ENCODE data around the gene SPATA2.
"Not testable (repeated sequence)": the region's sequence is repeated elsewhere in the genome, so short reads cannot be mapped to it uniquely, and the experiment has no call there.

The SPATA2 gene

DNA sequence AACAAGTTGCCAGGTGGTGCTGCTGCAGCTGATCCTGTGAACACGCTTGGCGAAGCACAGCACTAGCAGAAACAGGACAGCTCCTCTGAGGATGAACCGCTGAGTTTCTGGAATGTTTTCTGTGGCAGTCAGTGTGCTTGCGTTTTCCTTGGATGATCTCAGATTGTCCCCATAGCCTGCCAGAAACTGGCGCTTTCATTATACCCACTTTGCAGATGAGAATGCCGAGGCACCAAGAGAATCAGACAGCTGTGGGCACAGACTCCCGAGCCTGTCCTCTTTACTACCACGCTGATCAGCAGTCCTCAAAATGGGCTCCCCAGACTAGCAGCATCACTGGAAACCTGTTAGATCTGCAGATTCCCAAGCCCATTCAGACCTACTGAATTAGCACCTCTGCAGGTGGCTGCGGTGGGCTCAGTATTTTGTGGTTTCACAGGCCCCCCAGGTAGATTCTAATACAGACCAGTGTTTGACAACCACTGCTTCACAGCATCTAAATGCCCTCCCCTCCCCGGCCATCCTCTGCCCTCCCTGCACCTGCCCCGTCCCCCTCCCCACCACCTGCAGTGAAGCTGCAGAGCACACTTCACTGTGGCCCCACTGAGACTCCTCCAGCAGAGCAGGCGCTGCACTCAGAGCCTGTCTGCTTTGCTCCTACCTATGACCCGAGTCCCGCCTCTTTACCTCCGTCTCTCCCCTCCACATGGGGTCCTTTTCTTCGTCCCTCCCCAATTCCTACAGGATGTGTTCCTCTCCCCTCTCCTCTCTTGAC, 29.6 kb downstream of the SPATA2 start:
- no peak for DNase-seq (ENCODE audit: low read depth, low spot score)

DNA sequence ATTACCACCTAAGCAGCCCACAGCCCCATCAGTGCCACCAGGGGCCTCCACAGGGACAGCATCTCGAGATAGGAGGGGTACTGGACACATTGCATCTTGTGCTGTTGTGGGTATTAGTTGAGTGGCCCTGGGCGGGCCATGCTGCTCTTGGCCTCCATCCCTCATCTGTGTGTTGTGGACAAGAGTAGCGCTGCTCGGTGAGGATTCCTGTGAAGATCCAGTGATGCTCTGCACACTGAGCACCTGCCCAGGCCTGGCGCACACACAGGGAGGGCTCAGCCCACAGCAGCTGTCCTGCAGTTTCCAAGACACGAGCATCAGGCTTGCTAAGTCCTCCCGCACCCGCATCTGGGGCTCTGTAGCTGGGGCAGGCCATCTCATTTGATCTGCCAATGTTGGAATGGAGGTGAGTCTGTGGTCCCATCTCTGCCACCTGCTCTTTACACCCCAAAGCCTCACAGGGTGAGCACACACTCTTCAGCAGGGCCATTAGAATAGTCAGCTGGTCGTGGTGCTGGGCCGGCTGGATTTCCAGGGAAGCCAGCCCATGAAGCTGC, 32.0 kb downstream of the SPATA2 start:
- DNase-seq (ENCODE audit: low read depth, low spot score), result no peak

DNA sequence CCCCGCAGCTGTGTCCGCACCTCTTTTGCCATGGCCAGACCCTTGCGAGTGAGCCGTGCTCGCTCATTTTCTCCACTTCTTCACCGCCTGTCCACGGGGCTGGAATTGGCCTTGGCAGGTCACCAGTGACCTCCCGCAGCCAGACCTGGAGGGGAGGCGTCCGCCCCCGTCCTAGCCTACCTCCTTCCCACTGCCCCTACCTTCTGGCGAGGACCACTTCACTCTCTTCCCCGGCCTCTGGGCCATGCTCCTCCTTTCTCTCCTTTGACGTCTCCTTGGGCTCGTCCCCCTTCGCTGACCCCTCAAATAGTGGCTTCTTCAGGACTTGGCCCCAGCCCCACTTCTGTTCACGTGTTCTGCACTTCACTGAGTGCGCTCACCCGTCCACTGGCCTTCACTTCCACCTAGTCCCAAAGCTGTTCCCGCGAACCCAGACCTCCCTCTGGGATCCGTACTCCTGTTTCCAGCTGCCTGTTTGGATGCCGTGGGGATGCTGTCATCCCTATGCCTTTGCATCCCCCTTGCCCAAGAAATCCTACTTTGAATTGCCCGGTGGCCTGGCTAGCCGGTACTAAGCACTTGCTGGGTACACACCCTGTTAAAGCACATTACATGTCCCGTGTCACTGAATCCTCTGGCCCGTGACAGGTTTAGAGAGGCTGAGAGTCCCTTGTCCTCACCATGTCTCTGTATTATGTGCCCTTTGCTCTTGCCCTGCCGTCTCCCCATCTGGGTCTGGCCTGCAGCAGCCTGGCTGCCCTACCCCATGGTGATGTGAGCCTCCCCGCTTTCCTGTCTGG, 33.0 kb downstream of the SPATA2 start:
- DNase-seq (ENCODE audit: low read depth, low spot score), result no peak

DNA sequence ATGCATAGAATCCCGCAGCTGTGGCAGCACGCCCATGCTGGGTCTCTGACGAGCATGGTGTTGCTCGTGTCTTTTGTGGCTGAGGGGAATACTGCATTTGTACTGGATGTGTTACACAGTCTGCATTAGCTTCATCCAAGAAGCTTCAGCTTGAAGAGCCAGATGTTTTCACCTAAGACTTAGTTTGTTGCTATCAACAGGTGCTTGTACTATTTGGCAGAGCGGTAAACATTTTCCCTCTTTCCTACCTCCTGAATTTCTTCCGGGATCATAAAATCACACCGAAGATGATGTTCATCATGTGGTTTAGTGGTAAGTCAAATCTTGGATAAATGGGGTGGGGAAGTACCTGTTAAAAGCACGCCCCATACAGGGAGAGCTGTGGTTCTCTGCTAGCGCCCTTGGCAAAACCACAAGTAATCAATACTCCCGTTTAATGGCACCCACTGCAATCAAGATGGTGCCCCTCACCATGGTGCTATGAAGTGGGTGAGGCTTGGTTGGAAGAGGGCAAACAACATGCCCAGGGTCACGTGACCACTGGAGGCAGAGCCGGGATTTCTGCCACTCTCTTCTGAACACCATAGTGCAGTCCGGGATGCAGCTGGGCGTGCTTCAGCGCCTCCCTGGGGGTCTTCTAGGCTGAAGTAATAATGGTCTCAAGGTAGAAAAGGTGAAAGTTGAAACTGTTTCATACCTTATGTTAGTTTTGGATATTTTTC, 34.4 kb downstream of the SPATA2 start:
- no peak for DNase-seq (ENCODE audit: low read depth, low spot score)

DNA sequence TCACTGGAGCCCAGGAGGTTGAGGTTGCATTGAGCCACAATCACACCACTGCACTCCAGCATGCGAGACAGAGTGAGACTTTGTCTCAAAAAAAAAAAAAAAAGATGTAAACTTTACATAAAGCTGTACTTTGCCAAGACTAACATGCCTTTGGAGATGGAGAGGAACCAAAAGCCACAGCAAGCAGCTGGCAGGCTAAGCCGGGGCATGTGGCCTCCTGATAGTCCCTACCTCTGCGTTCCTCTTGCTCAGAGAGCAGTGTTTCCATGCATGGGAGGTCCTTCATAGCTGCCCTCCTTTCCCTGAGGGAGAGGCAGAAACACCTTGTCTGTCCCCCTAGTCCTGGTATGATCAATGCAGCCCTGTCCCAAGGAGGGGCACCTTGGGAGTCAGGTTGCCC, 35.2 kb downstream of the SPATA2 start:
- no peak for DNase-seq (ENCODE audit: low read depth, low spot score)

DNA sequence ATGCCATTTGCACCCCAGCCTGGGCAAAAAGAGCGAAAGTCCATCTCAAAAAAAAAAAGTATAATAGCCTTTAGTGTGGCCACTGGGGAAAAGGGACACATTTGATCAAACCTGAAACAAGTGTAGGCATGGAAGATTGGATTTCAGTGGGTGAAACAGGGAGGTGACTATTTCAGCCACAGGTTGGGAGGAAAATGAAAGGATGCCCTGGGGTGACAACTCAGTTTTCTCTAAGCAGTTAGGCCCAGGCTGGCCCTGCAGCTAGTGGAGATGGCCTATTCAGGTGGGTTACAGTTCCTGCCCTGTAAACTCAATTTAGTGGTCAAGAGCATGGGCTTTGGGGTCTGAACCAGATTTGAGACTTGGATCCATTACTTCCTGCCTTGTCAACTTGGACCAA, 36.4 kb downstream of the SPATA2 start:
- DNase-seq (ENCODE audit: low read depth, low spot score), result no peak

DNA sequence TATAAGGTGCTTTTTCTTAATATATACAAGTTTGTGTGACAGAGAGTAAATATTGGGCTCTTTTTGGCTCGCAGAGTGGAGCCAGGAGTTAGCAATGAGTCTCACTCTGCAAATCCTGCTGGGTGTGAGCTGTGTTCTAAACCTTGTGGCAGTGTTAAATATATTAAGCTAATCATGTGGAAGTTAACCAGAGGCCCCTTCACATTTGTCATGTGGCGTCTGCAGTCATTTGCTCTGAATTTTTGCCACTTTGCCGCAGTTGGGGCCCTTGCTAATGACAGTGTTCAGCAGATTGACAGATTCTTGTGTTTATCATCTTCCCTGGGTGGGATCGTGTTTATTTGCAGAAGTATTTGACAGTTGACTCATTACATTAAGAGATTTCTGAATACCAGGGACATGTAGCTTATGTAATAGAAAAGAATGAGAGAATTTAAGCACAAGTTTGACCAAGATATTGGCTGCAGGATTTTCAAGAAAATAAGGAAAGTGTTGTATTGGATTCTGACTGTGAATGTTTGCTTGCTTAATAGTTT, 37.9 kb downstream of the SPATA2 start:
- DNase-seq (ENCODE audit: low read depth, low spot score), result no peak

DNA sequence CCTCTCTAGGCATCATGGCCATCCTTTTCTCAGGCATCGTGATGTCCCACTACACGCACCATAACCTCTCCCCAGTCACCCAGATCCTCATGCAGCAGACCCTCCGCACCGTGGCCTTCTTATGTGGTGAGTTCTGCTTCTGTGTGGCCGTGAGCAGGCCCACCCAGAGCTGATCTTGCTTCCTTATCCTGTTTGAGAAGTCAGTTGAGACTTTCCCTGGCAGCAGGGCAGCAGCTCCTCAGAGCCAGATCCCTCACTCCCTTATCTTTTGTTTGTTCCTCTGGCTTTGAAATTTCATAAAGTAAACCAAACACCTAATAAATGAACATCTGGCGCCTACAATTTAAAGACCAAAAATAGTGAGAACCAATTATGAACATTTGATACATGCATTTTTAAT, 40.6 kb downstream of the SPATA2 start:
- no peak for DNase-seq (ENCODE audit: low read depth, low spot score)

DNA sequence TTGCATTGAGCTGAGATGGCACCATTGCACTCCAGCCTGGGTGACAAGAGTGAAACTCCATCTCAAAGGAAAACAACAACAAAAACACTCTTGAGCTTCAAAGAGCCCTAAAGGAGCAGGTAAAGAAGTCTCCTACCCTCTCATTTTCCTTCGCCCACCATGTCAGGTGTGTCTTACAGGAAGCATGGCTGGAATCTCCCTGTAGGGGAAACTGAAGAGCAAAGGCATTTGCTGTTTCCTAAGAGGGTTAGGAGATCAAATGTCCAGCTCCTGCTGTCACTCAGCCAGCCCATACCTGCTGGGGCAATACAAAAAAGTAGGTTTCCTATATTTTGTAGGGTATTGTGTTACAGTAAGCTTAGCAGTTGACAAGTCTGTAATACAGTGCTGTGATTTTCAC, 43.3 kb downstream of the SPATA2 start:
- DNase-seq (ENCODE audit: low read depth, low spot score), result no peak

DNA sequence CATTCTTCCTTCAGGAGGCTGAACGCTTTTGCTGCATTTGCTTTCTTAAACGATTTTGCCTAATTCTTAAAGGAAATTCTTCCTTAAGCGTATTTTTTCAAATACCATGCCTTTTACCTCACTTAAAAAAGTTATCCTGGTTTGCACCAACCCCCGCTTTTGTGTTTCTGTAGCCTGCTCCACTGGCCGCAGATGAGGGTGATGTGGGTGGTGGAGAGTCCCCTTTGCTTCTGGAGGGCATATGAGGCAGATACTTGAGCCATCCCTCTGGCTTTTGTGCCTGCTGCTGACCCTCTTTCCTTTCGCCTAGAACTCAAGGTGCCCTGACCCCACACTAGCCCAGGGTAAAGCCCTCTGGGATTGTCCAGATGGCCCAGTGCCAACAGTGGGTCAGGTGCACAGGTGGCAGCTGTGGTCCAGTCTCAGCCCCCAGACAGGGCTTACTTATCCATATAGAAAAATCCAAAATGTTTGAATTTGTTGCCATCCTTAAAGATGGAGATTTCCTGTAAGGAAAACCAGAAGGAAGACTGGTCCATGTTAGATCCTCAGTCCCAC, 43.9 kb downstream of the SPATA2 start:
- DNase-seq (ENCODE audit: low read depth, low spot score), result no peak

DNA sequence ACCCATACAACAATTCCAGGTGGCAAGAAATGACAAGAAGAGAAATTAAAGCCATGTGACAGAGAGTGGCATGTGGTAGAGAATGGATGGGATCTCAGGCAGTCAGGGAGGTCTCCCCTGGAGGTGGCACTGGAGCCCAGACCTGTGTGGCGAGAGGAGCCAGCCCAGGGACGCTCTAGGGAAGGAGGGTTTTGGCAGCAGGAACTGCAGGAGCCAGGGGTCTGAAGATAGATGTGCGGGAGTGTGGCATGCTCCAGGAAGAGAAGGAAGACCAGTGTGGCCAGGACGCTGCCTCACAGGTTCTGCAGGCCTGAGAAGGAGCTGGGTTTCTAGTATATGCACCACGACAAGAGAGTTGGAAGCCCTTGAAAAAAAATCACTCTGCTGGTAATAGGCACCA, 45.1 kb downstream of the SPATA2 start:
- DNase-seq (ENCODE audit: low read depth, low spot score), result no peak

DNA sequence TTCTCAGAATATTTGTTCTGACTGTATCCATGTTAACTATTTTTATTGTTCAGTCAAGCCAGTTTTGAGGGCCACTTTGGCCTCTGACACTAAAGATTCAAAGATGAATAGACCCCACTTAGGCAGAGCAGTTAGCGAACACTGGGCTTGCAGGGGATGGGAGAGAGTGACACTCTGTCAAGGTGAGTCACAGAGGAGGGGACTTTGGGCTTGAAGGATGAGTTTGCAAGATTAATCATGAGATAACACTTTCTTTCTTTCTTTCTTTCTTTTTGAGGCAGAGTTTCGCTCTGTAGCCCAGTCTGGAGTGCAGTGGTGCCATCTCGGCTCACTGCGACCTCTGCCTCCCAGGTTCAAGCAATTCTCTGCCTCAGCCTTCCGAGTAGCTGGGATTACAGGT, 46.4 kb downstream of the SPATA2 start:
- no peak for DNase-seq (ENCODE audit: low read depth, low spot score)

DNA sequence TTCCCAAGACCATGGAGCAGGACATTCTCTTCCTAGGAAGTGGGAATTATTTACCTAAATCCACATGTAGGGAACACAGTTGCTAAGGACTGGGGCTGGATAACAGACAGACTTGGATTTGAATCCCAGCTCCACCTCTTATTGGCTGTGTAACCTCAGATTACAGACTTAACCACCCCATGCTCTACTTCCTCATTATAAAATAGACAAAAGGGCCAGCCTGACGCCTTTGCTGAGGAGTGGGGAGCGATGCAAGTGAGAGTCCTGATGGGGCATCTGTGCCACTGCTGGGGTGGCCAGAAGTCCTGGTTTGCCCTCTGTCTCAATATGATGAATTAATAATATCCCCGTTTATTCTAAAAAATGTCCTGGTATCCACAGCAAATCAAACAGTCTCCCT, 46.8 kb downstream of the SPATA2 start:
- no peak for DNase-seq (ENCODE audit: low read depth, low spot score)

DNA sequence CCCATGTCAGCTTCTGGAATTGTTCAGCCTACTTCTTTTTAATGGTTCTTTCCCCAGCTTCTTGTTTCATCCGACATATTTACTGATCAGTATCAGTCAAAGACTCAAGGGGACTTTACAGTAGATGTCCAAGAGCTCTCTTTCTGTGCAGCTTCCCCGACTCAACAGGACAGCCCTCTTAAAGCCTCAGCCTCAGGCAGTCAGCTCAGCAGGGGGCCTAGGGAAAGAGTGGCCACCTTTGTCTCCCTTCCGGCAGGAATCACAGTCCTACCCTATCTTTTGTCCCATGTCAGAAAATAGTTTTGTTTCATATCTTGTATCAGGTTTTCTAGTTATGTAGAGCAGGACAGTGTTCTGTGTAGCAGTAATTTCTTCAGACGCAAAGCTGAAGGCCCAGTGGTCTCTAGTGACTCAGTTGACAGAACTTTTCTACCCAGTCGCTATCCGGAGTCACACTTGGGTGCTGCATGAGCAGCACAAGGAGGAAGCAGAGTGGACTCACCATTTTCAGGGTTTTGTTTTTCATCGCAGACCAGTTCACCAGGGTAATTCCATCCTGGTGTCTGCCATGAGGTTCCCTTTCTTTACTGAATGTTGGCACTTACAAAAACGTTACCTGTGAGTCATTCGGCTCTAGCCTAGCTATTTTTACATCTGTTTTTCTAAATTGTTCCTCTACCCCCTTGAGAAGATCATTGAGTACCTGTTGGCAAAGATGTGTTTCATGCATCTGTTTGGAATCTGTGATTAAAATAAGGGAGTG, 47.7 kb downstream of the SPATA2 start:
- no peak for DNase-seq (ENCODE audit: low read depth, low spot score)

DNA sequence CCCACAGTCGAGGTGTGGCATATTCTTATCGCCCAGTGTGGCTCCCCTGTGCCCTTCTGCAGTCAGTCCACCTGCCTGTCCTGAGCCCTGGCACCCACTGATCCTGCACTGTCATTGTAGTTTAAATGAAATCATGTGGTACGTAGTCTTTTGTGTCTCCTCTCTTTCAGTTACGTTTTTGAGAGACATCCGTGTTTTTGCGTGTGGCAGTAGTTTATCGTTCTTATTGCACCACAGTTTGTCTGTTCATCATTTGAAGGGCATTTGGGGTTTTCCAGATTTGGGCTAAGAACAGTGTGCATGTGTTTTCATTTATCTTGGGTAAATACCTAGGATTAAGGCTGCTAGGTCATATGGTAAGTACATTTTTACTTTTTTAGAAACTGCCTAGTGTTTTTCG, 49.3 kb downstream of the SPATA2 start:
- no peak for DNase-seq (ENCODE audit: low read depth, low spot score)

DNA sequence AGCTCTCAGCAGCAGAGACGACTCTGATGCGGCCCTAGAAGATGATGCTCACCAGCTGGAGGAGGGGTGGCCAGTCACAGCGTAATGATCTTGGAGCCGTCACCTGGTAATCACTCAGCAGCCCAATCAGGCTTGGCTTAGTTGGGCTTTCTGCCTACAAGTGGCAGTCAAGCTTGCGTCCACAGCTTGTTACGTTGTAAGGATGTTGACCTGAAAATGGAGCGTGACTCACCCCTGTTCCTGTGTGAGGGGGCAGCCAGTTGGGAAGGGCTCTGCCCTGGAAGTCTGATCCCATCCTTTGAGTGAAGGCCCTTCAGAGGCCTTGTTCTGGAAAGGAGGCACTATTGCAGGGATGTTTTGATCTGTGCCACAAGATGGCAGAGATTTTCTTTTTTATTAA, 49.8 kb downstream of the SPATA2 start:
- DNase-seq (ENCODE audit: low read depth, low spot score), result no peak

DNA sequence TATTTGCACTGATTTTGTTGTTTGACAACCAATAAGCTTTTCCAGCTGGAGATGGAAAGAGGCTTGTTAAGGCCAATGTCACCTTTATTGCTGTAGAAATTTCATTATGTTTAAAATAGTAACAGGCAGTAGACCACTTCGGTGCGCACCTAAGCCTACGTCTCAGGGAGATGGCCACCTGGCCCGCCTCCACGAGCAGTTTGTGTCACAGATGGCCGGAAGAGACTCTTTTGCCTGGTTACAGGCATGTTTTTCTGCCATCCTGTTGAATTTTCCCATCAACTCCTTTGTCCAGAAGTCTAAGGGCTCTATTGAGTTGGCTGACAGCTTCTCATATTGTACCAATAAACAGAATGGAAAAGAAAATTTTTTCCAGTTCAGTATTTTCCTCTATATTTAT, 51.7 kb downstream of the SPATA2 start:
- DNase-seq (ENCODE audit: low read depth, low spot score), result no peak

DNA sequence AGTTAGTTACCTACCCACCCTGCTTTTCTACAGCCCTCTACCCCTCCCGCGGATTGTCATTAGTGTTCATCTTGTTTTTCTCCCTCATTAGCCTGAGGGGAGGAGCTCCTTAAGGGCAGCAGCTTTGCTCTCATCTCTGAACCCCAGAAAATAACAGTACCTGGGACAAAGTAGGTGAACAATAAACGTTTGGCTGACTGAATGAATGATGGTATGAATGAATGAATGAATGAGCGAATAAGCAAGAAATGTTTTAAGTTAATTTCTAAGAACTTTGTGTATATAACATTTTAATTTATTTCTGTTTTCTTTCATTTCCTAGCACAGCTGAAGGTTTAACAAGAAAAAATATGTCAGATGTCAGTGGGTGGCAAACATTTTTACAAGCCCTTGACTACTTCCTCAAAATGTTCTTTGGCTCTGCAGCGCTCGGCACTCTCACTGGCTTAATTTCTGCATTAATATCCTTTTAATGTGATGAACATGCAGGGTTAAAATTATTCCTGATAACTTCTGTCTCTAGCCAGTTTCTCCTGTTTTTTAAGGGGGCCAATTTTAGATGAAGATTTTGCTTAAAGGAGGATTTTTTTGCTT, 52.6 kb downstream of the SPATA2 start:
- no peak for DNase-seq (ENCODE audit: low read depth, low spot score)

DNA sequence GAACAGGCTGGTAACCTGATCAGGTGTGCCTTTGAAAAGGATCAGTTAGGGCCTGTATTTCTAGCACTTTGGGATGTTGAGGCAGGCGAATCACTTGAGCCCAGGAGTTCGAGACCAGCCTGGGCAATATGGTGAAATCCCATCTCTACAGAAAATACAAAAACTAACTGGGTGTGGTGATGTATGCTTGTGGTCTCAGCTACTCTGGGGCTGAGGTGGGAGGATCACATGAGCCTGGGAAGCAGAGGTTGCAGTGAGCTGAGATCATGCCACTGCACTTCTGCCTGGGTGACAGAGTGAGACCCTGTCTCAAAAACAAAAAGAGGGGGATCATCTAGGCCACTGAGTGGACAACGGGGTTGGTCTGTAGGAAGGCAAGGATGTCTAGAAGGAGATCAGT, 54.1 kb downstream of the SPATA2 start:
- DNase-seq (ENCODE audit: low read depth, low spot score), result not testable (repeated sequence)

DNA sequence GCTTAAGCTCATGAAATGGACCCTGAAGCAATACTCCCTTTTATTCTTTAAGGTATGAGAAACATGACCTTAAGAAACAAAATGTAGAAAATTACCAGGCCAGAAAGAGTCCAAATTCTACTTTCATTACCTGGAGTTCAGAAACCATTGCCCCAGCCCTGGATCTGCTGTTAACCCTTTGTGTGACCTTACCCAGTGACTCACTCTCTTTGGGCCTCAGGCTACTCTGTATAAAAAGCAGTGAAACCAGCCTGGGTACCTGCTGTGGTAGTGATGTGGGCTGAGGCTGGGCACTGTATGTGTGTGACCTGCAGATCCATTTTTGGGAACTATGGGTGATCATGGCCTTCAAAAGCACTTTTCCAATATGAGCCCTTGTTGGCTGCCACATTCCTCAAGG, 55.5 kb downstream of the SPATA2 start:
- DNase-seq (ENCODE audit: low read depth, low spot score), result no peak

DNA sequence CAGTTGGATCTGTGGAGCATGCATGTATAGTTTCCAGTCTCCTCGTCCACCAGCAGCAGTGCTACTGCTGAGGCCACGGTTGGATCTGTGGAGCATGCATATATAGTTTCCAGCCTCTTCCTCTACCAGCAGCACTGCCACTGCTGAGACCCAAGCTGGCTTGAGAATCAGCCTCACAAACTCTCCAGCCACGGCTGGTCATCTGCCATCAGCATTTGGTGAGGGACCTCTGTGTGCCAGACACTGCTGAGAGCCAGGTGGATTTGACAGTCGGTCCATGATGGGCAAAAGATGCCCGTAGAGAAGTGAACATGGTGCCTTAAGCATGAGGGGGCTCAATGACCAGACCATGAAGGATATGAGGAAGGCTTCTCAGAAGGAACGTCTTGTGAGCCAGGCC, 56.3 kb downstream of the SPATA2 start:
- DNase-seq (ENCODE audit: low read depth, low spot score), result no peak
